ENCODE data around the gene FAF1.

- no peak for TF ChIP-seq CTCF (IDR thresholded peaks at IDR 0.05)
- no peak for TF ChIP-seq POLR2A (IDR thresholded peaks at IDR 0.05; ENCODE audit: low read depth)
These were observed 377.7 kb downstream of the FAF1 start for GRCh38 chr1:50582346-50582745.

All from esophagus muscularis mucosa (tissue), 3 donors.